WTC11 (cell line): ENCODE measurements around the gene CACNB1. TPM values are rescaled to one million over a fixed set of nuclear protein-coding genes. Genes with fewer than 3 reads are reported as not detected.

Source experiments
- ATAC-seq: fragments of 200-7000 bp; cut with Tn5 transposase; 2 replicates; pipeline ENCODE4 v1.10.0; 2021; ENCODE audit warnings: mild to moderate bottlenecking, moderate library complexity
- CTCF ChIA-PET: fragments of 300-600 bp; sonication (Branson Sonifier 250); formaldehyde crosslinking; loops from one replicate; lab custom pipeline; 2021; ENCODE audit warnings: antibody characterized with exemption; lab: Charles Lee
- POLR2A ChIA-PET: fragments of 350-600 bp; sonication (Branson Sonifier 250); formaldehyde crosslinking; loops from one replicate; lab custom pipeline; 2021; ENCODE audit warnings: antibody characterized with exemption; lab: Charles Lee
- DNase-seq: peaks from one replicate; pipeline ENCODE4 v3.0.0; 2021; ENCODE audit warnings: low spot score
- H3K27ac Mint-ChIP-seq: 2 replicates; pipeline ENCODE4 v1.8.0; 2021; ENCODE audit warnings: mixed read lengths
- H3K27me3 Mint-ChIP-seq: 2 replicates; pipeline ENCODE4 v1.8.0; 2021; ENCODE audit warnings: low read depth, mild to moderate bottlenecking, moderate library complexity, mixed read lengths
- H3K36me3 Mint-ChIP-seq: 2 replicates; pipeline ENCODE4 v1.8.0; 2021; ENCODE audit warnings: mixed read lengths
- H3K4me1 Mint-ChIP-seq: 2 replicates; pipeline ENCODE4 v1.8.0; 2022; ENCODE audit warnings: mixed read lengths
- H3K4me3 Mint-ChIP-seq: 2 replicates; pipeline ENCODE4 v1.8.0; 2021; ENCODE audit warnings: mild to moderate bottlenecking, moderate library complexity, mixed read lengths
- H3K9me3 Mint-ChIP-seq: 2 replicates; pipeline ENCODE4 v1.8.0; 2021; ENCODE audit warnings: mixed read lengths
- ATF1 ChIP-seq: sonication (generic); formaldehyde crosslinking; IDR thresholded peaks from 2 replicates; pipeline ENCODE4 v1.8.1; 2023; ENCODE audit warnings: mild to moderate bottlenecking, moderate library complexity, missing genetic modification reagents
- ATF3 ChIP-seq: sonication (generic); formaldehyde crosslinking; conservative IDR thresholded peaks from 2 replicates; pipeline ENCODE4 v1.8.1; 2022; ENCODE audit warnings: mild to moderate bottlenecking, missing genetic modification reagents
- CBFB ChIP-seq: sonication (generic); formaldehyde crosslinking; IDR thresholded peaks from 2 replicates; pipeline ENCODE4 v1.8.1; 2022; ENCODE audit warnings: mild to moderate bottlenecking, low read depth, missing genetic modification reagents
- CREM ChIP-seq: sonication (generic); formaldehyde crosslinking; IDR thresholded peaks from 2 replicates; pipeline ENCODE4 v1.8.1; 2022; ENCODE audit warnings: mild to moderate bottlenecking, missing genetic modification reagents, moderate library complexity
- EMX1 ChIP-seq: fragments of 250-450 bp; sonication (Bioruptor Pico); IDR thresholded peaks from 2 replicates; pipeline ENCODE4 v1.8.0; 2021; ENCODE audit warnings: mild to moderate bottlenecking
- FOXK1 ChIP-seq: sonication (generic); formaldehyde crosslinking; IDR thresholded peaks from 2 replicates; pipeline ENCODE4 v1.8.0; 2022; ENCODE audit warnings: mild to moderate bottlenecking, moderate library complexity, missing genetic modification reagents
- KAT7 ChIP-seq: sonication (generic); formaldehyde crosslinking; IDR thresholded peaks from 2 replicates; pipeline ENCODE4 v1.8.1; 2023; ENCODE audit warnings: missing genetic modification reagents, mild to moderate bottlenecking, borderline replicate concordance
- MYBL2 ChIP-seq: sonication (generic); formaldehyde crosslinking; IDR thresholded peaks from 2 replicates; pipeline ENCODE4 v1.8.1; 2023; ENCODE audit warnings: mild to moderate bottlenecking, moderate library complexity, missing genetic modification reagents
- NFATC4 ChIP-seq: fragments of 250-450 bp; sonication (Bioruptor Pico); IDR thresholded peaks from 2 replicates; pipeline ENCODE4 v1.9.0; 2021; ENCODE audit warnings: mild to moderate bottlenecking
- PRRX2 ChIP-seq: fragments of 250-450 bp; sonication (Bioruptor Pico); IDR thresholded peaks from 2 replicates; pipeline ENCODE4 v1.8.0; 2021; ENCODE audit warnings: mild to moderate bottlenecking
- SP1 ChIP-seq: sonication (generic); formaldehyde crosslinking; conservative IDR thresholded peaks from 2 replicates; pipeline ENCODE4 v1.8.1; 2022; ENCODE audit warnings: missing genetic modification reagents
- TCF7 ChIP-seq: sonication (generic); formaldehyde crosslinking; IDR thresholded peaks from 2 replicates; pipeline ENCODE4 v1.8.0; 2022; ENCODE audit warnings: mild to moderate bottlenecking, low read depth, missing genetic modification reagents, moderate library complexity
- TEAD4 ChIP-seq: sonication (generic); formaldehyde crosslinking; IDR thresholded peaks from 2 replicates; pipeline ENCODE4 v1.8.0; 2022; ENCODE audit warnings: mild to moderate bottlenecking, missing genetic modification reagents
- USF2 ChIP-seq: sonication (generic); formaldehyde crosslinking; IDR thresholded peaks from 2 replicates; pipeline ENCODE4 v1.8.1; 2023; ENCODE audit warnings: mild to moderate bottlenecking, missing genetic modification reagents, moderate library complexity
- ZMAT4 ChIP-seq: fragments of 250-450 bp; sonication (Bioruptor Pico); IDR thresholded peaks from 2 replicates; pipeline ENCODE4 v1.9.0; 2021; ENCODE audit warnings: mild to moderate bottlenecking
- ZNF121 ChIP-seq: sonication (generic); formaldehyde crosslinking; IDR thresholded peaks from 2 replicates; pipeline ENCODE4 v1.8.0; 2023; ENCODE audit warnings: missing genetic modification reagents
- ZNF138 ChIP-seq: sonication (generic); formaldehyde crosslinking; conservative IDR thresholded peaks from 2 replicates; pipeline ENCODE4 v1.8.1; 2022; ENCODE audit warnings: mild to moderate bottlenecking, moderate library complexity, missing genetic modification reagents
- ZNF219 ChIP-seq: sonication (generic); formaldehyde crosslinking; IDR thresholded peaks from 2 replicates; pipeline ENCODE4 v1.8.0; 2023; ENCODE audit warnings: missing genetic modification reagents, mild to moderate bottlenecking, borderline replicate concordance
- ZNF396 ChIP-seq: fragments of 250-450 bp; sonication (Bioruptor Pico); IDR thresholded peaks from 2 replicates; pipeline ENCODE4 v1.8.0; 2021; ENCODE audit warnings: mild to moderate bottlenecking, moderate library complexity, borderline replicate concordance
- ZNF416 ChIP-seq: fragments of 250-450 bp; sonication (Bioruptor Pico); IDR thresholded peaks from 2 replicates; pipeline ENCODE4 v1.9.0; 2021; ENCODE audit warnings: mild to moderate bottlenecking, inconsistent platforms
- ZNF532 ChIP-seq: fragments of 250-450 bp; sonication (Bioruptor Pico); IDR thresholded peaks from 2 replicates; pipeline ENCODE4 v1.9.0; 2021; ENCODE audit warnings: mild to moderate bottlenecking, borderline replicate concordance
- ZNF671 ChIP-seq: fragments of 250-450 bp; sonication (Bioruptor Pico); IDR thresholded peaks from 2 replicates; pipeline ENCODE4 v1.8.0; 2021; ENCODE audit warnings: mild to moderate bottlenecking
- total RNA-seq: library from RNA; stranded (reverse); gene quantifications from 3 replicates; pipeline ENCODE4 v1.2.3, GENCODE V29; 2021
- TF ChIP-seq, protein P1 (sequence below): fragments of 250-450 bp; sonication (Bioruptor Pico); IDR thresholded peaks from 2 replicates; pipeline ENCODE4 v1.8.0; 2021; ENCODE audit warnings: mild to moderate bottlenecking
- TF ChIP-seq, protein P2 (sequence below): fragments of 250-450 bp; sonication (Bioruptor Pico); conservative IDR thresholded peaks from 2 replicates; pipeline ENCODE4 v1.9.0; 2021; ENCODE audit warnings: mild to moderate bottlenecking

The CACNB1 gene
- total RNA-seq, 1 experiment from 2014 or later = 17.0 TPM

DNA sequence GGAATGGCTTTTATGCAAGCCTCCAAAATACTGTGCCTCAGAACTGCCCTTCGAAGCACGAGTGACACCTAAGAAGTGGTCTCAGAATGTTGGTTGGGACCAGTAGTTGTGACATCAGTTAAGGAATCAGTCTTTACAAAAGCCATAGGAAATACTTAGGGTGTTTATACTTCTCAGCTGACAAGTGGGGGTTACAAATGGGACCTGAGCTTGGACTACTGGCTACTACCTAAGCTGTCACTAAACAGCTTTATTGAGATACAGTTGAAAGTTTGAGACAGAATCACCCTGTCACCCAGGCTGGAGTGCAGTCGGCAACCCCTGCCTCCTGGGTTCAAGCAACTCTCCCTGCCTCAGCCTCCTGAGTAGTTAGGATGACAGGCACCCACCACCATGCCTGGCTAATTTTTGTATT lies 7.7 kb upstream of the CACNB1 start:
- Mint-ChIP-seq H3K9me3 (no peaks in the 10 kb centered on the region), H3K4me1 (peaks cover 43% of the 10 kb centered on the region), H3K4me3 (no peak overlapping the region), H3K27ac (peak overlapping the region; percentile 33; the same call in 1 of the 2 replicates), H3K27me3 (peaks cover 2% of the 10 kb centered on the region), H3K36me3 (peaks cover 48% of the 10 kb centered on the region)
- CTCF ChIA-PET = interaction anchor here (0.7 to 15.9 kb wide), 13 partner anchors 9 to 1266 kb away, joined by 3 to 626 read pairs (median 4); partner anchors contain the start of genes CACNB1 and STAC2
- ATAC-seq (no peak), DNase-seq (no peak)
- TF ChIP-seq ZMAT4 (CRISPR knock-in tag) (no peak), NFATC4 (CRISPR knock-in tag) (0 out of 2 replicates have a peak, but pooled peaks have one; percentile 61), PRRX2 (peak; percentile 70; the same call in 1 of the 2 replicates), ZNF671 (CRISPR knock-in tag) (peak; percentile 79; the same call in 1 of the 2 replicates), TEAD4 (CRISPR knock-in tag) (no peak), ZNF532 (CRISPR knock-in tag) (peak; percentile 40; the same call in 1 of the 2 replicates), CREM (CRISPR knock-in tag) (no peak), EMX1 (CRISPR knock-in tag) (peak; percentile 74), MYBL2 (CRISPR knock-in tag) (no peak), FOXK1 (no peak), ZNF416 (CRISPR knock-in tag) (peak; percentile 88), ZNF219 (CRISPR knock-in tag) (no peak), ZNF396 (CRISPR knock-in tag) (no peak)
- TF ChIP-seq, protein P1, sequence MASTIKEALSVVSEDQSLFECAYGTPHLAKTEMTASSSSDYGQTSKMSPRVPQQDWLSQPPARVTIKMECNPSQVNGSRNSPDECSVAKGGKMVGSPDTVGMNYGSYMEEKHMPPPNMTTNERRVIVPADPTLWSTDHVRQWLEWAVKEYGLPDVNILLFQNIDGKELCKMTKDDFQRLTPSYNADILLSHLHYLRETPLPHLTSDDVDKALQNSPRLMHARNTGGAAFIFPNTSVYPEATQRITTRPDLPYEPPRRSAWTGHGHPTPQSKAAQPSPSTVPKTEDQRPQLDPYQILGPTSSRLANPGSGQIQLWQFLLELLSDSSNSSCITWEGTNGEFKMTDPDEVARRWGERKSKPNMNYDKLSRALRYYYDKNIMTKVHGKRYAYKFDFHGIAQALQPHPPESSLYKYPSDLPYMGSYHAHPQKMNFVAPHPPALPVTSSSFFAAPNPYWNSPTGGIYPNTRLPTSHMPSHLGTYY (CRISPR knock-in tag) = peak; percentile 85; the same call in 1 of the 2 replicates
- TF ChIP-seq, protein P2, sequence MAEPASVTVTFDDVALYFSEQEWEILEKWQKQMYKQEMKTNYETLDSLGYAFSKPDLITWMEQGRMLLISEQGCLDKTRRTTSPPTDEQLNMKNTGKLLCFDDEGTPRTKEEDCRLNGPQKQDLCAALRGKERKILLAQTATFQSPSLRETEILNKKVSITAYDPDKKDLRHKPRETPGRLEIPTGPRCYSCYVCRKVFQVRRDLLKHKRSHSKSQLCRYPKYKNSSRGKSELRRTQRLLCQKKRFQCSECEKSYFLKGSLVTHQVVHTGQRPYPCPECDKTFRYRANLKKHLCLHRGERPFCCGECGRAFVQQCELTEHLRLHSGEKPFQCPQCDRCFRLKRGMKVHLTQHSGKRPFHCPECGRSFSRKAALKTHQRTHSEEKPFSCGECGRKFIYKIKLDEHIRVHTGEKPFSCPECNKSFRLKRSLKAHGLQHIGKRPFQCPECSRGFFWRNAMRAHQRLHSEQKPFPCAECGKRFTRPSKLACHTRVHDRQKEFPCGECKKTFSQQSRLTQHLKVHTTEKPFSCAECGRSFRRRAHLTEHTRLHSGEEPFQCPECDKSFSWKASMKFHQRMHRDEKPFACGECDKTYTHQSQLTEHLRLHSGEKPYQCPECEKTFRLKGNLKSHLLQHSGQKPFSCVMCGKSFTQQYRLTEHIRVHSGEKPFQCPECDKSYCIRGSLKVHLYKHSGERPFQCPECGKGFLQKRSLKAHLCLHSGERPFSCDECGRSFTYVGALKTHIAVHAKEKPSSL (CRISPR knock-in tag) = peak; percentile 78
- POLR2A ChIA-PET = interaction anchor here (0.6 to 1.2 kb wide), 3 partner anchors 21 to 261 kb away, joined by 3 to 5 read pairs (median 3); partner anchors contain the start of gene STAC2

GRCh38 chr17:39204245-39204644 lies 6.8 kb upstream of the CACNB1 start:
- Mint-ChIP-seq H3K27me3 (no peaks in the 10 kb centered on the region; the same call in 1 of the 2 replicates), H3K27ac (no peak overlapping the region), H3K4me1 (peaks cover 46% of the 10 kb centered on the region), H3K36me3 (peaks cover 50% of the 10 kb centered on the region), H3K4me3 (no peak overlapping the region), H3K9me3 (no peaks in the 10 kb centered on the region)
- DNase-seq = no peak
- no peak for ATAC-seq
- ChIA-PET POLR2A (no interaction called here), CTCF (interaction anchor here (0.6 to 15.9 kb wide), 3 partner anchors 36 to 344 kb away, joined by 3 to 626 read pairs (median 3); no protein-coding TSS in a partner anchor)
- no peak for TF ChIP-seq ZMAT4 (CRISPR knock-in tag)
- no peak for TF ChIP-seq ATF1
- TF ChIP-seq SP1 (CRISPR knock-in tag) = no peak
- no peak for TF ChIP-seq USF2
- no peak for TF ChIP-seq KAT7 (CRISPR knock-in tag)
- TF ChIP-seq ZNF121 = no peak
- TF ChIP-seq ZNF138 = no peak
- TF ChIP-seq ATF3 (CRISPR knock-in tag) = no peak
- no peak for TF ChIP-seq TCF7 (CRISPR knock-in tag)
- no peak for TF ChIP-seq CBFB
